GM23338 (cell line): ENCODE results near the gene BYSL. TPM values are rescaled to one million over a fixed set of nuclear protein-coding genes. Genes with fewer than 3 reads are reported as not detected.
A peak's percentile ranks its signal among the peaks of the same experiment; 100 is the strongest.

Experiments
- ATAC-seq: fragments of 200-7000 bp; cut with Tn5 transposase; 3 replicates; pipeline ENCODE4 v1.9.1; 2020
- DNase-seq: peaks from one replicate; pipeline ENCODE4 v3.0.0-alpha.2; 2015; ENCODE audit warnings: low spot score
- H2AFZ ChIP-seq: fragments of 200-600 bp; sonication (generic); 2 replicates; pipeline ENCODE4 v1.8.0; 2016; ENCODE audit warnings: antibody characterized with exemption, mild to moderate bottlenecking, moderate library complexity
- H3F3A ChIP-seq: fragments of 200-600 bp; sonication (generic); replicated peaks from 2 replicates; pipeline ENCODE4 v1.8.0; 2017; ENCODE audit warnings: antibody characterized with exemption, mixed run types, low read depth
- H3K27ac ChIP-seq: fragments of 200-600 bp; sonication (generic); 2 replicates; pipeline ENCODE4 v1.6.1; 2016; ENCODE audit warnings: low read depth
- H3K27me3 ChIP-seq: fragments of 200-600 bp; sonication (generic); 2 replicates; pipeline ENCODE4 v1.8.0; 2016; ENCODE audit warnings: mild to moderate bottlenecking, mixed run types, moderate library complexity; ENCODE audit not compliant: insufficient read depth
- H3K36me3 ChIP-seq: fragments of 200-600 bp; sonication (generic); 2 replicates; pipeline ENCODE4 v1.8.0; 2016; ENCODE audit warnings: mild to moderate bottlenecking; ENCODE audit not compliant: insufficient read depth
- H3K4me1 ChIP-seq: fragments of 200-600 bp; sonication (generic); 2 replicates; pipeline ENCODE4 v1.8.0; 2016; ENCODE audit warnings: mild to moderate bottlenecking, moderate library complexity; ENCODE audit not compliant: insufficient read depth
- H3K4me2 ChIP-seq: fragments of 200-600 bp; sonication (generic); 2 replicates; pipeline ENCODE4 v1.7.1; 2017; ENCODE audit warnings: mixed run types
- H3K4me3 ChIP-seq: fragments of 200-600 bp; sonication (generic); 2 replicates; pipeline ENCODE4 v1.6.1; 2016; ENCODE audit warnings: mixed run types
- H3K79me2 ChIP-seq: fragments of 200-600 bp; sonication (generic); replicated peaks from 2 replicates; pipeline ENCODE4 v1.8.0; 2017; ENCODE audit warnings: mild to moderate bottlenecking; ENCODE audit not compliant: insufficient read depth
- H3K9me2 ChIP-seq: fragments of 200-600 bp; sonication (generic); 2 replicates; pipeline ENCODE4 v1.8.0; 2017; ENCODE audit not compliant: insufficient read depth
- H4K20me1 ChIP-seq: fragments of 200-600 bp; sonication (generic); replicated peaks from 2 replicates; pipeline ENCODE4 v1.8.0; 2017; ENCODE audit warnings: mild to moderate bottlenecking; ENCODE audit not compliant: insufficient read depth
- H3K27ac Mint-ChIP-seq: 2 replicates; pipeline ENCODE4 v1.8.0; 2020; ENCODE audit warnings: inconsistent platforms, mild to moderate bottlenecking, moderate library complexity, mixed read lengths
- H3K27me3 Mint-ChIP-seq: 3 replicates; pipeline ENCODE4 v1.8.0; 2022; ENCODE audit warnings: low read depth, mild to moderate bottlenecking, moderate library complexity, mixed read lengths, inconsistent platforms; ENCODE audit not compliant: insufficient read depth, poor library complexity
- H3K36me3 Mint-ChIP-seq: 3 replicates; pipeline ENCODE4 v1.8.0; 2021; ENCODE audit warnings: low read depth, mild to moderate bottlenecking, inconsistent platforms, moderate library complexity, mixed read lengths
- H3K4me1 Mint-ChIP-seq: 3 replicates; pipeline ENCODE4 v1.8.0; 2020; ENCODE audit warnings: mild to moderate bottlenecking, inconsistent platforms, mixed read lengths
- H3K4me3 Mint-ChIP-seq: 3 replicates; pipeline ENCODE4 v1.8.0; 2021; ENCODE audit warnings: moderate library complexity, mild to moderate bottlenecking, inconsistent platforms, mixed read lengths
- H3K9me3 Mint-ChIP-seq: 3 replicates; pipeline ENCODE4 v1.8.0; 2020; ENCODE audit warnings: moderate library complexity, mild to moderate bottlenecking, inconsistent platforms, mixed read lengths
- CREB1 ChIP-seq: fragments of 250-450 bp; sonication (Bioruptor Pico); IDR thresholded peaks from 2 replicates; pipeline ENCODE4 v1.5.0; 2020; ENCODE audit warnings: low read depth, mild to moderate bottlenecking, moderate library complexity
- JUNB ChIP-seq: IDR thresholded peaks from one replicate; pipeline ENCODE4 v1.6.1; 2016; ENCODE audit warnings: antibody characterized with exemption; ENCODE audit not compliant: unreplicated experiment
- NANOG ChIP-seq: IDR thresholded peaks from 2 replicates; pipeline ENCODE4 v1.6.1; 2016; ENCODE audit warnings: antibody characterized with exemption, borderline replicate concordance
- POLR2AphosphoS5 ChIP-seq: IDR thresholded peaks from 2 replicates; pipeline ENCODE4 v1.6.1; 2016; ENCODE audit warnings: antibody characterized with exemption, low read depth
- STAT1 ChIP-seq: IDR thresholded peaks from one replicate; pipeline ENCODE4 v1.6.1; 2016; ENCODE audit warnings: antibody characterized with exemption; ENCODE audit not compliant: unreplicated experiment
- ZNF114 ChIP-seq: fragments of 250-450 bp; sonication (Bioruptor Pico); IDR thresholded peaks from 2 replicates; pipeline ENCODE4 v1.5.0; 2020; ENCODE audit warnings: mild to moderate bottlenecking, moderate library complexity
- long read RNA-seq: library from polyadenylated mRNA; unstranded; transcript quantifications from one replicate; pipeline ENCODE4 v2.0.0, GENCODE V29; 2020; ENCODE audit not compliant: unreplicated experiment
- polyA plus RNA-seq: library from polyadenylated mRNA; unstranded; fragments of >200 nt; fragmentation: Nextera tagmentation; extraction: Ambion mirVana; gene quantifications from 2 replicates; pipeline ENCODE4 v1.2.1, GENCODE V29; 2016
- total RNA-seq: library from RNA; depleted of rRNA; stranded (reverse); fragments of >200 nt; shearing (Covaris generic); gene quantifications from 2 replicates; pipeline ENCODE4 v1.2.3, GENCODE V29; 2014; rRNA removed
- TF ChIP-seq, protein P1 (sequence below), 2 experiments: fragments of 200-600 bp in 1 of 2; sonication (generic) in 1 of 2; conservative IDR thresholded peaks; 2 replicates each; pipeline versions ENCODE4 v1.5.1 to v1.6.1; 2016 to 2017; ENCODE audit warnings: antibody characterized with exemption in 2 of 2, low read depth in 2 of 2, mild to moderate bottlenecking in 2 of 2, moderate library complexity in 1 of 2
- TF ChIP-seq, protein P2 (sequence below): IDR thresholded peaks from 2 replicates; pipeline ENCODE4 v1.6.1; 2016; ENCODE audit warnings: antibody characterized with exemption

The BYSL gene, protein sequence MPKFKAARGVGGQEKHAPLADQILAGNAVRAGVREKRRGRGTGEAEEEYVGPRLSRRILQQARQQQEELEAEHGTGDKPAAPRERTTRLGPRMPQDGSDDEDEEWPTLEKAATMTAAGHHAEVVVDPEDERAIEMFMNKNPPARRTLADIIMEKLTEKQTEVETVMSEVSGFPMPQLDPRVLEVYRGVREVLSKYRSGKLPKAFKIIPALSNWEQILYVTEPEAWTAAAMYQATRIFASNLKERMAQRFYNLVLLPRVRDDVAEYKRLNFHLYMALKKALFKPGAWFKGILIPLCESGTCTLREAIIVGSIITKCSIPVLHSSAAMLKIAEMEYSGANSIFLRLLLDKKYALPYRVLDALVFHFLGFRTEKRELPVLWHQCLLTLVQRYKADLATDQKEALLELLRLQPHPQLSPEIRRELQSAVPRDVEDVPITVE
- 32.7 and 33.7 TPM in 2 replicates for total RNA-seq
- 30.3 and 35.3 TPM in 2 replicates for polyA plus RNA-seq
- long read RNA-seq, transcript BYSL-201 (7 exons, 2,029 nt) = major isoform, 18 of 18 reads
- long read RNA-seq, partial matches to known transcripts = 0 of 18 reads
- long read RNA-seq, other reads (novel, unspliced or antisense) = 0 of 18 reads

DNA sequence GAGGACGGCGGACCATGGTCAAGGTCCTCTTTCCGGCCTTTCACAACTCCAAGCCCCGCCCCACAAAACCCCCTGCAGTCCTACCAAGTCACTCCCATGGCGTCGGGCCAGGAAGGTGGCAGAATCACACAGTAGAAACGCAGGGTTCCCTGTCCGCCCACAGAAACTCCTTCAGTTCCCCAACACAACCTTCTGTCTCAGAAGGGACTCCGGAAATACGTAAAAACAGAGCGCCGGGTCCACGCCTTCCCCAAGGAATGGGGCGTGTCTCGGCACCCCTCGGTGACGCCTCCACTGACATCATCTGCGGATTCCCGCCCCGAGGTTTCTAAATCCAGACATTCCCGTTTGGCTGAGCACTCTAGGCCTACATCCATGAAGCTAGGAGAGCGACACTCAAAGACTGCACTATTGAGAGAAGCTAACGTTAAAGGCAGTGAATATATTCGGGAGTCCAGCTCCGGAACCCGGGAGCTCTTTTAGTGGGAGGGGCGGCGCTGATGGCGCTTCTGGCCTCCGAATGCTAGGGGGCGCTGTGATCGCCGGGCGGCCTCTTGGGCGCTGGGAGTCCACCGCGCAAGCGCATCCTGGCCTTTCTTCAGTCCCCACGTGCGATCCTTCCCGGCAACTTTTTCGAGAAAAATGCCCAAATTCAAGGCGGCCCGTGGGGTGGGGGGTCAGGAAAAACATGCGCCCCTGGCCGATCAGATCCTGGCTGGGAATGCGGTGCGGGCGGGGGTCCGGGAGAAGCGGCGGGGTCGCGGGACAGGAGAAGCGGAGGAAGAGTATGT is at the start of gene BYSL, which contains the start of gene MED20:
TSS of gene BYSL (plus strand) at position 579 of the 791 bp plus-strand sequence. CDS start at position 643, 64 bp downstream.
TSS of gene MED20 (minus strand) at position 219 of the 791 bp plus-strand sequence. CDS start at position 98, 121 bp downstream.
- Histone ChIP-seq H3F3A (peaks cover 9% of the 10 kb centered on the region), H3K9me2 (no peaks in the 10 kb centered on the region), H3K27me3 (no peaks in the 10 kb centered on the region), H2AFZ (peak within 1 kb of the TSS; percentile 97), H3K79me2 (peaks cover 82% of the 10 kb centered on the region), H3K4me3 (peak within 1 kb of the TSS; percentile 75), H3K4me1 (peaks cover 15% of the 10 kb centered on the region), H3K36me3 (peaks cover 19% of the 10 kb centered on the region), H4K20me1 (peaks cover 32% of the 10 kb centered on the region), H3K27ac (peak within 1 kb of the TSS; percentile 97), H3K4me2 (peak within 1 kb of the TSS; percentile 88)
- Mint-ChIP-seq H3K27ac (peak within 1 kb of the TSS; percentile 100), H3K36me3 (peaks cover 41% of the 10 kb centered on the region), H3K27me3 (peaks cover 15% of the 10 kb centered on the region), H3K4me1 (peaks cover 19% of the 10 kb centered on the region), H3K9me3 (no peaks in the 10 kb centered on the region), H3K4me3 (peak within 1 kb of the TSS; percentile 99)
- DNase-seq = peak; percentile 97
- TF ChIP-seq, protein P1, sequence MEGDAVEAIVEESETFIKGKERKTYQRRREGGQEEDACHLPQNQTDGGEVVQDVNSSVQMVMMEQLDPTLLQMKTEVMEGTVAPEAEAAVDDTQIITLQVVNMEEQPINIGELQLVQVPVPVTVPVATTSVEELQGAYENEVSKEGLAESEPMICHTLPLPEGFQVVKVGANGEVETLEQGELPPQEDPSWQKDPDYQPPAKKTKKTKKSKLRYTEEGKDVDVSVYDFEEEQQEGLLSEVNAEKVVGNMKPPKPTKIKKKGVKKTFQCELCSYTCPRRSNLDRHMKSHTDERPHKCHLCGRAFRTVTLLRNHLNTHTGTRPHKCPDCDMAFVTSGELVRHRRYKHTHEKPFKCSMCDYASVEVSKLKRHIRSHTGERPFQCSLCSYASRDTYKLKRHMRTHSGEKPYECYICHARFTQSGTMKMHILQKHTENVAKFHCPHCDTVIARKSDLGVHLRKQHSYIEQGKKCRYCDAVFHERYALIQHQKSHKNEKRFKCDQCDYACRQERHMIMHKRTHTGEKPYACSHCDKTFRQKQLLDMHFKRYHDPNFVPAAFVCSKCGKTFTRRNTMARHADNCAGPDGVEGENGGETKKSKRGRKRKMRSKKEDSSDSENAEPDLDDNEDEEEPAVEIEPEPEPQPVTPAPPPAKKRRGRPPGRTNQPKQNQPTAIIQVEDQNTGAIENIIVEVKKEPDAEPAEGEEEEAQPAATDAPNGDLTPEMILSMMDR (conservative IDR thresholded peaks at IDR 0.05; ENCODE audit: low read depth in 2 of 2) = peak; percentile 86 to 96
- TF ChIP-seq POLR2AphosphoS5 (peak; percentile 80), STAT1 (no peak), CREB1 (CRISPR knock-in tag) (peak; percentile 98), NANOG (no peak)
- peak; percentile 90 for ATAC-seq

DNA sequence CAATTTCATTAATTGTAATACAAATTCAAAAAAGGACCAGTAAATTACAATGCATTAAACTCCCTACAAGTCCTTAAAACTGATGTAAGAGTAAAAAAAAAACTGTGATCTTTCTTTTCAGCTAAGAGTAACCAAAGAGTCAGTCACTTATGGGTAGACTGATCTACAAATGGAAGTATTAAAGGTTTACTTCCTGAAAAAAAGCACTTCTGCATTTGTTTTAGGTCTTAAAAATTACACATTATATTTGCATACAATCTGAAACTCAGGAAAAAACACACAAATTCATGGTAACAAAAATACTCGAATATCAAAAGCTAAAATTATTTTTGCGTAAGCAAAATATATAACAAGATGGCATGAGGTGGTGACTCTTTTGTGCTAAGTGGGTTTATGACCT is 49.6 kb upstream of the BYSL start:
- H3K79me2 ChIP-seq = peaks cover 4% of the 10 kb centered on the region; the same call in 1 of the 2 replicates

More for the DNA sequence above, 49.6 kb upstream of the BYSL start:
- Mint-ChIP-seq H3K36me3 (peaks cover 10% of the 10 kb centered on the region; the same call in 2 of the 3 replicates), H3K27me3 (no peaks in the 10 kb centered on the region), H3K4me3 (no peak overlapping the region), H3K27ac (no peak overlapping the region), H3K4me1 (peaks cover 2% of the 10 kb centered on the region; the same call in 2 of the 3 replicates), H3K9me3 (no peaks in the 10 kb centered on the region)
- H3K27ac ChIP-seq = no peak overlapping the region
- DNase-seq (no peak), ATAC-seq (no peak)
- H3K4me3 ChIP-seq = no peak overlapping the region
- H3F3A ChIP-seq = no peaks in the 10 kb centered on the region
- no peak overlapping the region for H3K4me2 ChIP-seq
- TF ChIP-seq NANOG (no peak), JUNB (no peak), ZNF114 (CRISPR knock-in tag) (no peak), STAT1 (no peak), CREB1 (CRISPR knock-in tag) (no peak), POLR2AphosphoS5 (no peak)
- TF ChIP-seq, protein P1 (conservative IDR thresholded peaks at IDR 0.05; ENCODE audit: low read depth in 2 of 2) = no peak
- TF ChIP-seq, protein P2, sequence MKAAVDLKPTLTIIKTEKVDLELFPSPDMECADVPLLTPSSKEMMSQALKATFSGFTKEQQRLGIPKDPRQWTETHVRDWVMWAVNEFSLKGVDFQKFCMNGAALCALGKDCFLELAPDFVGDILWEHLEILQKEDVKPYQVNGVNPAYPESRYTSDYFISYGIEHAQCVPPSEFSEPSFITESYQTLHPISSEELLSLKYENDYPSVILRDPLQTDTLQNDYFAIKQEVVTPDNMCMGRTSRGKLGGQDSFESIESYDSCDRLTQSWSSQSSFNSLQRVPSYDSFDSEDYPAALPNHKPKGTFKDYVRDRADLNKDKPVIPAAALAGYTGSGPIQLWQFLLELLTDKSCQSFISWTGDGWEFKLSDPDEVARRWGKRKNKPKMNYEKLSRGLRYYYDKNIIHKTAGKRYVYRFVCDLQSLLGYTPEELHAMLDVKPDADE = no peak
- peaks cover 4% of the 10 kb centered on the region; the same call in 1 of the 2 replicates for H4K20me1 ChIP-seq
- H3K4me1 ChIP-seq = peaks cover 3% of the 10 kb centered on the region
- H2AFZ ChIP-seq = no peak overlapping the region
- H3K27me3 ChIP-seq = no peaks in the 10 kb centered on the region
- no peaks in the 10 kb centered on the region for H3K36me3 ChIP-seq
- H3K9me2 ChIP-seq = no peaks in the 10 kb centered on the region
